ENCODE results near the gene FAM24A.

Gene FAM24A

DNA sequence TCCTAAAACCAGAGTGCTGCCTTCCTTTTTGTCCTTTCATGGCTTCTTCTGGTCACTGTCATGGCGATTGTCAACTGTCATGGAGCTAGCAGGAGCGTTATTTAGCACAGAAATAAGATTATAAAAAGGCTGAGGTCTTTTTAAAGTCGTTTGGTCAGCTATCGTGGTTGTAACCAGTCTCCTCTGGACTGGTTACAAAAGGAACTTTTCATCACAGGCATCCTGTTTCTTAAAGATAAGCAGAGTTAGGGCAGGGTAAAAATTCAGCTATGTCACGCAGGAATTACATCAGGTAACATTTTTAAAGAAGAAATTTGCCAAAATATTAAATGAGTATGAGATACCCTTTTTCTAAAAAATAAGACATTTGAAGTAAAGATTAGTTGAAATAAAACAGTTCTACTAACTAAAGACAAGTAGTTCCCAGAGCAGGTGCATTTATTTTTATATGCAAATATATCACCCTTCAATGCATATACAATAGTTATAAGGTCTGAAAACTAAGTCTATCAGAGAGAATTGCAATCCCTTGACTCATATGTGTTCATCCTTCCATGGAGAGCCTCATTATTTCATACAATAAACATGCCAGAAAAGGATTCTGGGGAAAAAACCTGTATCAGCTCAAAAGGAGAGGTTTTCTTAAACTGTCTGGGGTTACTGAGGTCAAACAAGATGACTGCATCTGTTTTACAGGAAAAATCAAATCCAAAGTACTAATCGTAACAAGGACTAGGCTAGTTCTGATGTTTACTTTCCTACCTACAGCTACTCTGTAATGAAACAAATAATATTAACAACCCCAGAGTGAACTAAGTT lies 20.9 kb downstream of the FAM24A start:
- Histone ChIP-seq H4K8ac (ENCODE audit: low read depth, low read length) (no peak overlapping the region), H2BK120ac (ENCODE audit: low read depth, low read length) (no peak overlapping the region), H3K4ac (ENCODE audit: low read length) (no peak overlapping the region), H3K36me3 (replicated peaks in 1 of 2; ENCODE audit: control insufficient read depth in 2 of 2, insufficient read depth in 2 of 2, low read length in 2 of 2) (peaks cover 0 to 25% of the 10 kb centered on the region in 2 donors), H2AK5ac (ENCODE audit: low read depth, low read length) (no peak overlapping the region), H3K23ac (ENCODE audit: low read depth, low read length, poor library complexity) (no peak overlapping the region), H3K27me3 (ENCODE audit: control insufficient read depth in 3 of 3, insufficient read depth in 3 of 3, low read depth in 1 of 3, low read length in 3 of 3) (no peaks in the 10 kb centered on the region), H4K91ac (ENCODE audit: low read depth, low read length, poor library complexity) (no peak overlapping the region), H3K14ac (ENCODE audit: low read length) (no peak overlapping the region), H2BK12ac (ENCODE audit: low read length) (no peak overlapping the region), H3K9ac (ENCODE audit: low read depth, low read length, poor library complexity) (no peak overlapping the region), H3K4me1 (ENCODE audit: control insufficient read depth in 2 of 2, insufficient read depth in 1 of 2, low read depth in 1 of 2, low read length in 2 of 2) (peaks cover 0 to 2% of the 10 kb centered on the region in 2 donors), H3K4me2 (ENCODE audit: insufficient read depth, low read length, poor library complexity, severe bottlenecking) (no peak overlapping the region), H3K9me3 (replicated peaks in 1 of 2; ENCODE audit: control insufficient read depth in 2 of 2, insufficient read depth in 1 of 2, low read depth in 1 of 2, low read length in 2 of 2) (peaks cover 2 to 3% of the 10 kb centered on the region in 2 donors), H3K27ac (replicated peaks; ENCODE audit: low read length) (no peak overlapping the region), H2AFZ (ENCODE audit: low read length) (no peak overlapping the region), H2BK5ac (ENCODE audit: low read length) (no peak overlapping the region), H3K18ac (ENCODE audit: low read length) (no peak overlapping the region), H3K79me1 (ENCODE audit: low read depth, low read length) (no peaks in the 10 kb centered on the region), H3K4me3 (ENCODE audit: low read length in 2 of 2) (no peak overlapping the region), H2BK15ac (ENCODE audit: low read length) (no peak overlapping the region)
- WGBS, 2 donors (ENCODE audit: extremely low coverage in 2 of 2, insufficient read length in 2 of 2, insufficient replicate concordance in 1 of 2), result no CpG with 5 or more reads among the region's 6 CpGs
- no peak for DNase-seq (ENCODE audit: low spot score)

DNA sequence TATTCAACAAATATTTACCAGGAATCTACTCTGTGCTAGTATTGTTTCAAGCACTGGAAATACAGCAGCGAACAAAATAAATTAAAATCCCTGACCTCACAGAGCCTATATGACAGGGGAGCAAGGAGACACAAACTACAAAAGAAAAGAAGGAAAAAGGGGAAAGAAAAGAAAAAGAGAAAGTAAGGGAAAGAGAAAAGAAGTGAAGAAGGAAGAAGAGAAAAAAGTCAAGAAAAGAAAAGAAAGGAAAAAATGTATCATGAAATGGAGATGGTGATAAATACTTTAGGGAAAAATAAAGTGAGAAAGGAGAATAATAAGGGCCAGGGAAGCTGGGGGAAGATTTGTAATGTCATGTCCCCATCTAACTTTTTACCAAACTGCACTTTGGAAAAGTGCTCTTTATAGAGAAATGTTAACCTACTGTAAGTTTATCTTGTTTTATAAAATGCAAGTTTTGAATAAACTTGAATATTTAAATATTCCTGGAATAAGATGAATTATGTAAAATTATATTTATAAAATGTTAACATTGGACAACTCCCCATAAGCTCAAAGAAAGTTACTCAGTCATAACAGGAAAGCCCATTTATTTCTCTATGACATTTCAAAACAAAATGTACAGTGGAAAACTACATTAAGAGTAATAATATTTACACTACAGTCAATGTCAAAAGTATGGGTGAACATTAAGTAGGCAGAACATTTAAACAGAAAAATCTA lies 28.9 kb downstream of the FAM24A start:
- H2BK12ac ChIP-seq (ENCODE audit: low read length), result no peak overlapping the region
- no peak overlapping the region for H3K4me3 ChIP-seq (ENCODE audit: low read length in 2 of 2)
- no peaks in the 10 kb centered on the region for H3K79me1 ChIP-seq (ENCODE audit: low read depth, low read length)
- no peak overlapping the region for H3K9ac ChIP-seq (ENCODE audit: low read depth, low read length, poor library complexity)
- H2AK5ac ChIP-seq (ENCODE audit: low read depth, low read length), result no peak overlapping the region
- H3K14ac ChIP-seq (ENCODE audit: low read length), result no peak overlapping the region
- no peak overlapping the region for H2BK5ac ChIP-seq (ENCODE audit: low read length)
- no peak overlapping the region for H2AFZ ChIP-seq (ENCODE audit: low read length)
- WGBS, 2 donors (ENCODE audit: extremely low coverage in 2 of 2, insufficient read length in 2 of 2, insufficient replicate concordance in 1 of 2), result no CpG with 5 or more reads among the region's 1 CpG
- H4K91ac ChIP-seq (ENCODE audit: low read depth, low read length, poor library complexity), result no peak overlapping the region
- no peaks in the 10 kb centered on the region for H3K9me3 ChIP-seq (replicated peaks in 1 of 2; ENCODE audit: control insufficient read depth in 2 of 2, insufficient read depth in 1 of 2, low read depth in 1 of 2, low read length in 2 of 2)
- H3K4me2 ChIP-seq (ENCODE audit: insufficient read depth, low read length, poor library complexity, severe bottlenecking), result no peak overlapping the region
- no peaks in the 10 kb centered on the region for H3K27me3 ChIP-seq (ENCODE audit: control insufficient read depth in 3 of 3, insufficient read depth in 3 of 3, low read depth in 1 of 3, low read length in 3 of 3)
- H2BK120ac ChIP-seq (ENCODE audit: low read depth, low read length), result no peak overlapping the region
- no peak overlapping the region for H4K8ac ChIP-seq (ENCODE audit: low read depth, low read length)
- H3K4ac ChIP-seq (ENCODE audit: low read length), result no peak overlapping the region
- peaks cover 6 to 68% of the 10 kb centered on the region in 2 donors for H3K36me3 ChIP-seq (replicated peaks in 1 of 2; ENCODE audit: control insufficient read depth in 2 of 2, insufficient read depth in 2 of 2, low read length in 2 of 2)
- H3K27ac ChIP-seq (replicated peaks; ENCODE audit: low read length), result no peak overlapping the region
- no peak overlapping the region for H2BK15ac ChIP-seq (ENCODE audit: low read length)
- H3K18ac ChIP-seq (ENCODE audit: low read length), result no peak overlapping the region
- H3K4me1 ChIP-seq (ENCODE audit: control insufficient read depth in 2 of 2, insufficient read depth in 1 of 2, low read depth in 1 of 2, low read length in 2 of 2), result no peaks in the 10 kb centered on the region
- no peak overlapping the region for H3K23ac ChIP-seq (ENCODE audit: low read depth, low read length, poor library complexity)
- DNase-seq (ENCODE audit: low spot score), result no peak

DNA sequence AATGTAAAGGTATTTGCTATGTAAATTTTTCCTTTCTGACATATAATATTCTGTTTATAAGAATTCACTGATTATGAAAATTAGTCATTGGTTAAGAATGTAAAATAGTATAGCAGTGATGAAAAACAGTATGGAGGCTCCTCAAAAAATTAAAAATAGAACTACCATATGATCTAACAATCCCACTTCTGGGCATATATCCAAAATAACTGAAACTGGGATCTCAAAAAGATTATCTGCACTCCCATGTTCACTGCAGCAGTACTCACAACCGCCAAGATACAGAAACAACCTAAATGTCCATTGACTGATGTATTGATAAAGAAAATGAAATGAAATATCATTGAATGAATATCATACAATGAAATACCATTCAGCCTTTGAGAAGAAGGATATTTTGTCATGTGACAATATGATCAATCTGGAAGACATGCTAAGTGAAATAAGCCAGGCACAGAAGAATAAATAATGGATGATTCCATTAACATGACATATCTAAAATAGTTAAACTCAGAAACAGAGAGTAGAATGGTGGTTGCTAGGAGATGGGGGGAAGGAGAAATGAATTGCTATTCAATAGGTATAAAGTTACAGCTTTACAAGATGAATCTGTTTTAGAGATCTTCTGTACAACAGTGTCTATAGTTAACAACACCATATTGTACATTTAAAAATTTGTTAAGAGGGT lies 29.6 kb downstream of the FAM24A start:
- WGBS, 2 donors (ENCODE audit: extremely low coverage in 2 of 2, insufficient read length in 2 of 2, insufficient replicate concordance in 1 of 2), result no CpG with 5 or more reads among the region's 1 CpG
- no peak overlapping the region for H2BK15ac ChIP-seq (ENCODE audit: low read length)
- no peaks in the 10 kb centered on the region for H3K27me3 ChIP-seq (ENCODE audit: control insufficient read depth in 3 of 3, insufficient read depth in 3 of 3, low read depth in 1 of 3, low read length in 3 of 3)
- H3K23ac ChIP-seq (ENCODE audit: low read depth, low read length, poor library complexity), result no peak overlapping the region
- H2AK5ac ChIP-seq (ENCODE audit: low read depth, low read length), result no peak overlapping the region
- H3K18ac ChIP-seq (ENCODE audit: low read length), result no peak overlapping the region
- H2BK12ac ChIP-seq (ENCODE audit: low read length), result no peak overlapping the region
- no peak overlapping the region for H3K4ac ChIP-seq (ENCODE audit: low read length)
- H3K4me1 ChIP-seq (ENCODE audit: control insufficient read depth in 2 of 2, insufficient read depth in 1 of 2, low read depth in 1 of 2, low read length in 2 of 2), result no peaks in the 10 kb centered on the region
- no peak overlapping the region for H3K4me3 ChIP-seq (ENCODE audit: low read length in 2 of 2)
- H4K8ac ChIP-seq (ENCODE audit: low read depth, low read length), result no peak overlapping the region
- H3K9me3 ChIP-seq (replicated peaks in 1 of 2; ENCODE audit: control insufficient read depth in 2 of 2, insufficient read depth in 1 of 2, low read depth in 1 of 2, low read length in 2 of 2), result no peaks in the 10 kb centered on the region
- no peak overlapping the region for H3K9ac ChIP-seq (ENCODE audit: low read depth, low read length, poor library complexity)
- no peak overlapping the region for H2BK120ac ChIP-seq (ENCODE audit: low read depth, low read length)
- no peak overlapping the region for H4K91ac ChIP-seq (ENCODE audit: low read depth, low read length, poor library complexity)
- H2BK5ac ChIP-seq (ENCODE audit: low read length), result no peak overlapping the region
- H3K36me3 ChIP-seq (replicated peaks in 1 of 2; ENCODE audit: control insufficient read depth in 2 of 2, insufficient read depth in 2 of 2, low read length in 2 of 2), result peaks cover 6 to 69% of the 10 kb centered on the region in 2 donors
- H3K4me2 ChIP-seq (ENCODE audit: insufficient read depth, low read length, poor library complexity, severe bottlenecking), result no peak overlapping the region
- H3K79me1 ChIP-seq (ENCODE audit: low read depth, low read length), result no peaks in the 10 kb centered on the region
- no peak overlapping the region for H3K27ac ChIP-seq (replicated peaks; ENCODE audit: low read length)
- DNase-seq (ENCODE audit: low spot score), result no peak
- H3K14ac ChIP-seq (ENCODE audit: low read length), result no peak overlapping the region
- H2AFZ ChIP-seq (ENCODE audit: low read length), result no peak overlapping the region

DNA sequence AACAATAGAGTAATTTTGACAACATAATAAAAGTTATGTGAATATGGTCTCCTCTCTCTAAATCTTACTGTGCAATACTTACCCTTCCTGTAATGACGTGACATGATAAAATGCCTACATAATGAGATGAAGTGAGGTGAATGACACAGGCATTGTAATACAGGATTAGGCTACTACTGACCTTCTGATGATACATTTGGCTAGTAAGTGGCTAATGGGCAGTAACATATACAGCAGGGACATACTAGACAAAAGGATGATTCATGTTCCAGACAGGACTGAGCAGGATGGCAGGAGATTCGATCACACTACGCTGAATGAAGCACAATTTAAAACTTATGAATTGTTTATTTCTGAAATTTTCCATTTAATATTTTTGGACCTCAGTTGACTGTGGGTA lies 38.9 kb downstream of the FAM24A start:
- no peak overlapping the region for H3K9ac ChIP-seq (ENCODE audit: low read depth, low read length, poor library complexity)
- no peak overlapping the region for H2BK12ac ChIP-seq (ENCODE audit: low read length)
- H3K4ac ChIP-seq (ENCODE audit: low read length), result no peak overlapping the region
- H3K23ac ChIP-seq (ENCODE audit: low read depth, low read length, poor library complexity), result no peak overlapping the region
- H2BK5ac ChIP-seq (ENCODE audit: low read length), result no peak overlapping the region
- no peak overlapping the region for H2BK120ac ChIP-seq (ENCODE audit: low read depth, low read length)
- H3K14ac ChIP-seq (ENCODE audit: low read length), result no peak overlapping the region
- no peaks in the 10 kb centered on the region for H3K4me1 ChIP-seq (ENCODE audit: control insufficient read depth in 2 of 2, insufficient read depth in 1 of 2, low read depth in 1 of 2, low read length in 2 of 2)
- no peak overlapping the region for H3K27ac ChIP-seq (replicated peaks; ENCODE audit: low read length)
- H3K79me1 ChIP-seq (ENCODE audit: low read depth, low read length), result no peaks in the 10 kb centered on the region
- no peak for DNase-seq (ENCODE audit: low spot score)
- no peak overlapping the region for H3K4me3 ChIP-seq (ENCODE audit: low read length in 2 of 2)
- H3K9me3 ChIP-seq (replicated peaks in 1 of 2; ENCODE audit: control insufficient read depth in 2 of 2, insufficient read depth in 1 of 2, low read depth in 1 of 2, low read length in 2 of 2), result no peaks in the 10 kb centered on the region
- WGBS, 2 donors (ENCODE audit: extremely low coverage in 2 of 2, insufficient read length in 2 of 2, insufficient replicate concordance in 1 of 2), result no CpG with 5 or more reads among the region's 3 CpGs
- peaks cover 6 to 79% of the 10 kb centered on the region in 2 donors for H3K36me3 ChIP-seq (replicated peaks in 1 of 2; ENCODE audit: control insufficient read depth in 2 of 2, insufficient read depth in 2 of 2, low read length in 2 of 2)
- no peak overlapping the region for H4K8ac ChIP-seq (ENCODE audit: low read depth, low read length)
- no peak overlapping the region for H2AK5ac ChIP-seq (ENCODE audit: low read depth, low read length)
- no peak overlapping the region for H4K91ac ChIP-seq (ENCODE audit: low read depth, low read length, poor library complexity)
- no peak overlapping the region for H2BK15ac ChIP-seq (ENCODE audit: low read length)
- H3K27me3 ChIP-seq (ENCODE audit: control insufficient read depth in 3 of 3, insufficient read depth in 3 of 3, low read depth in 1 of 3, low read length in 3 of 3), result no peaks in the 10 kb centered on the region
- no peak overlapping the region for H3K18ac ChIP-seq (ENCODE audit: low read length)
- H3K4me2 ChIP-seq (ENCODE audit: insufficient read depth, low read length, poor library complexity, severe bottlenecking), result no peak overlapping the region
- no peak overlapping the region for H2AFZ ChIP-seq (ENCODE audit: low read length)
